ENCODE measurements around the gene ITGAD. TPM values are rescaled to one million over a fixed set of nuclear protein-coding genes. Genes with fewer than 3 reads are reported as not detected.
A peak's percentile ranks its signal among the peaks of the same experiment; 100 is the strongest.

Gene ITGAD
- total and polyA plus RNA-seq, 2 of the 13 experiments (the other 11 are each of a cell fraction or from before 2014, with no cell fraction given), result not detected

DNA sequence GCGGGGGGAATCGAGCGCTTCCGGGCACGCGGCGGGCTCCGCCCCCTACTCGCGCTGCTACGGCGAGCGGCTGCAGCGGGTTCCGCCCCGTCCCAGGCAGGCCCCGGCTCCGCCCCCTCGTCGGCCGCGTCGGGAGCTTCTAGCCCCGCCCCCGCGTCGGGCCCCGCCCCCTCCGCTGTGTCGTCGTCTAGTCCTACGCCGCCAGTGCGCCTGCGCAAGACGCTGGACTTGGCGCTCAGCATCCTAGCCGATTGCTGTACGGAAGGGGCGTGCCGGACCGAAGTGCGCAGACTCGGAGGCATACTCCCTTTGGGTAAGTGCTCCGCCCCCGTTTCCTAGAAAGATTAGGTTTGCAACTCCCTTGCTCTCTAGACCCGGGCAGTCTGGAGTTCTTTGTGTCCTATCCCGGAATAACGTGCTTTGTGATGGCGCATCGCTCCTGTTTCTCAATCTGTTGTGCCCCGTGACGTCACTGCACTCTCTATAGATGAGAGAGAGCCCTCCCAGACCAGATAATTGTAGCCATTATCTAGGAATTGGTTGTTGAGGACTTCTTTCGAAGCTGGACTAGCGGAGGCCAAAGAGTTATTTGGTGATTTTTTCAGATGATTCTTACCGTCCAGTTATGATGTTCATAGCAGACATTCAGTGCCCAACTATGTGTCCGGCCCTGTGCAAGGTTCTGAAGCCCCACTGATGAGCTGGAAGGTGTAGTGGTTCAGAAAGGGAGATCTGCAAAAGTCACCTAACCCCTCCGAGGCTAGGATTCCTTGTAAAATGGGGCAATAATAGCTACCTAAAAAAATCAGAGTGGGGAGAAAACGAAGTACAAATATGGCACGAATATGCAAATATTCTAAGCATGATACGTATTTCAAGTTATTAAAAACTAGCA, 66.8 kb downstream of the ITGAD start (continued):
- TF ChIP-seq ZHX1 (CRISPR knock-in tag; IDR thresholded peaks at IDR 0.05; ENCODE audit: low read depth) (no peak), ZSCAN22 (CRISPR knock-in tag; IDR thresholded peaks at IDR 0.05) (no peak), SAFB2 (CRISPR knock-in tag; IDR thresholded peaks at IDR 0.05; ENCODE audit: borderline replicate concordance, low read depth) (peak; percentile 2), ZNF318 (CRISPR knock-in tag; IDR thresholded peaks at IDR 0.05) (no peak), SP5 (CRISPR knock-in tag; IDR thresholded peaks at IDR 0.05; ENCODE audit: borderline replicate concordance, low read depth) (peak; percentile 98), ZSCAN20 (CRISPR knock-in tag; IDR thresholded peaks at IDR 0.05; ENCODE audit: borderline replicate concordance) (no peak), ATF1 (CRISPR knock-in tag; IDR thresholded peaks at IDR 0.05) (peak; percentile 61; the same call in 1 of the 2 replicates), ZNF30 (CRISPR knock-in tag; IDR thresholded peaks at IDR 0.05) (no peak), NPAS2 (CRISPR knock-in tag; IDR thresholded peaks at IDR 0.05; ENCODE audit: borderline replicate concordance) (no peak), ZNF143 (CRISPR knock-in tag; IDR thresholded peaks at IDR 0.05) (no peak)
- TF ChIP-seq, protein P1, sequence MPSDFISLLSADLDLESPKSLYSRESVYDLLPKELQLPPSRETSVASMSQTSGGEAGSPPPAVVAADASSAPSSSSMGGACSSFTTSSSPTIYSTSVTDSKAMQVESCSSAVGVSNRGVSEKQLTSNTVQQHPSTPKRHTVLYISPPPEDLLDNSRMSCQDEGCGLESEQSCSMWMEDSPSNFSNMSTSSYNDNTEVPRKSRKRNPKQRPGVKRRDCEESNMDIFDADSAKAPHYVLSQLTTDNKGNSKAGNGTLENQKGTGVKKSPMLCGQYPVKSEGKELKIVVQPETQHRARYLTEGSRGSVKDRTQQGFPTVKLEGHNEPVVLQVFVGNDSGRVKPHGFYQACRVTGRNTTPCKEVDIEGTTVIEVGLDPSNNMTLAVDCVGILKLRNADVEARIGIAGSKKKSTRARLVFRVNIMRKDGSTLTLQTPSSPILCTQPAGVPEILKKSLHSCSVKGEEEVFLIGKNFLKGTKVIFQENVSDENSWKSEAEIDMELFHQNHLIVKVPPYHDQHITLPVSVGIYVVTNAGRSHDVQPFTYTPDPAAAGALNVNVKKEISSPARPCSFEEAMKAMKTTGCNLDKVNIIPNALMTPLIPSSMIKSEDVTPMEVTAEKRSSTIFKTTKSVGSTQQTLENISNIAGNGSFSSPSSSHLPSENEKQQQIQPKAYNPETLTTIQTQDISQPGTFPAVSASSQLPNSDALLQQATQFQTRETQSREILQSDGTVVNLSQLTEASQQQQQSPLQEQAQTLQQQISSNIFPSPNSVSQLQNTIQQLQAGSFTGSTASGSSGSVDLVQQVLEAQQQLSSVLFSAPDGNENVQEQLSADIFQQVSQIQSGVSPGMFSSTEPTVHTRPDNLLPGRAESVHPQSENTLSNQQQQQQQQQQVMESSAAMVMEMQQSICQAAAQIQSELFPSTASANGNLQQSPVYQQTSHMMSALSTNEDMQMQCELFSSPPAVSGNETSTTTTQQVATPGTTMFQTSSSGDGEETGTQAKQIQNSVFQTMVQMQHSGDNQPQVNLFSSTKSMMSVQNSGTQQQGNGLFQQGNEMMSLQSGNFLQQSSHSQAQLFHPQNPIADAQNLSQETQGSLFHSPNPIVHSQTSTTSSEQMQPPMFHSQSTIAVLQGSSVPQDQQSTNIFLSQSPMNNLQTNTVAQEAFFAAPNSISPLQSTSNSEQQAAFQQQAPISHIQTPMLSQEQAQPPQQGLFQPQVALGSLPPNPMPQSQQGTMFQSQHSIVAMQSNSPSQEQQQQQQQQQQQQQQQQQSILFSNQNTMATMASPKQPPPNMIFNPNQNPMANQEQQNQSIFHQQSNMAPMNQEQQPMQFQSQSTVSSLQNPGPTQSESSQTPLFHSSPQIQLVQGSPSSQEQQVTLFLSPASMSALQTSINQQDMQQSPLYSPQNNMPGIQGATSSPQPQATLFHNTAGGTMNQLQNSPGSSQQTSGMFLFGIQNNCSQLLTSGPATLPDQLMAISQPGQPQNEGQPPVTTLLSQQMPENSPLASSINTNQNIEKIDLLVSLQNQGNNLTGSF (CRISPR knock-in tag; IDR thresholded peaks at IDR 0.05), result 0 out of 2 replicates have a peak, but pooled peaks have one; percentile 18

All from HepG2 (cell line).